Muscle layer of duodenum (tissue), 2 donors: ENCODE measurements around the gene ATP6V1A.

Experiments used
- H3K27ac ChIP-seq: one replicate; pipeline ENCODE4 v1.7.0; 2013; ENCODE audit warnings: mild to moderate bottlenecking, low read length
- H3K27me3 ChIP-seq: one replicate; pipeline ENCODE4 v1.7.0; 2013; ENCODE audit warnings: low read depth, mild to moderate bottlenecking, control low read depth, low read length
- H3K36me3 ChIP-seq, 2 donors: one replicate each; pipeline ENCODE4 v1.7.0; 2013; ENCODE audit warnings: low read length in 2 of 2, control low read depth in 1 of 2, mild to moderate bottlenecking in 1 of 2; ENCODE audit not compliant: insufficient read depth in 2 of 2, control insufficient read depth in 1 of 2
- H3K4me1 ChIP-seq, 2 donors: one replicate each; pipeline ENCODE4 v1.7.0; 2013; ENCODE audit warnings: low read length in 2 of 2, mild to moderate bottlenecking in 2 of 2, control low read depth in 1 of 2, moderate library complexity in 1 of 2; ENCODE audit not compliant: insufficient read depth in 2 of 2, control insufficient read depth in 1 of 2
- H3K4me3 ChIP-seq, 2 donors: one replicate each; pipeline ENCODE4 v1.7.0; 2013; ENCODE audit warnings: low read length in 2 of 2, low read depth in 1 of 2, mild to moderate bottlenecking in 1 of 2
- H3K9me3 ChIP-seq, 2 donors: one replicate each; pipeline ENCODE4 v1.7.0; 2013; ENCODE audit warnings: low read length in 2 of 2, control low read depth in 1 of 2, mild to moderate bottlenecking in 1 of 2; ENCODE audit not compliant: control insufficient read depth in 1 of 2
- donor health status: healthy.

ATP6V1A gene

GRCh38 chr3:113783463-113783862 lies 36.6 kb downstream of the ATP6V1A start:
- H3K27me3 ChIP-seq, result no peaks in the 10 kb centered on the region
- no peak overlapping the region for H3K4me3 ChIP-seq
- peaks cover 0 to 8% of the 10 kb centered on the region in 2 donors for H3K4me1 ChIP-seq
- H3K27ac ChIP-seq, result no peak overlapping the region
- H3K36me3 ChIP-seq, result peaks cover 0 to 22% of the 10 kb centered on the region in 2 donors
- H3K9me3 ChIP-seq, result no peaks in the 10 kb centered on the region

DNA sequence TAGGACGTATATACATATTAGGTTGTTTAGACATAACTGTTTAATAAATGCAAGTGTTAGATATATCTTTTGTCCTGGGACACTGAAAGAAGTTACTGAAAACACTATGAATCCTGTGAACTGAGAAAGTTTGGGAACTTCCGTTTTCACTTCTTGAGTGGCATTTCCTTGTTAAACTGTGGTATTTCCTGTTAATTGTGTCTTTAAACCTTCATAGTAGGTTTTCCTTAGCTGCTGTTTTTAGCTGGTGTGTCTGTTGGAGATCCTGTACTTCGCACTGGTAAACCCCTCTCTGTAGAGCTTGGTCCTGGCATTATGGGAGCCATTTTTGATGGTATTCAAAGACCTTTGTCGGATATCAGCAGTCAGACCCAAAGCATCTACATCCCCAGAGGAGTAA lies 37.1 kb downstream of the ATP6V1A start:
- Histone ChIP-seq H3K27me3 (no peaks in the 10 kb centered on the region), H3K36me3 (peaks cover 0 to 25% of the 10 kb centered on the region in 2 donors), H3K4me1 (peaks cover 0 to 8% of the 10 kb centered on the region in 2 donors), H3K4me3 (no peak overlapping the region), H3K9me3 (no peaks in the 10 kb centered on the region), H3K27ac (no peak overlapping the region)

DNA sequence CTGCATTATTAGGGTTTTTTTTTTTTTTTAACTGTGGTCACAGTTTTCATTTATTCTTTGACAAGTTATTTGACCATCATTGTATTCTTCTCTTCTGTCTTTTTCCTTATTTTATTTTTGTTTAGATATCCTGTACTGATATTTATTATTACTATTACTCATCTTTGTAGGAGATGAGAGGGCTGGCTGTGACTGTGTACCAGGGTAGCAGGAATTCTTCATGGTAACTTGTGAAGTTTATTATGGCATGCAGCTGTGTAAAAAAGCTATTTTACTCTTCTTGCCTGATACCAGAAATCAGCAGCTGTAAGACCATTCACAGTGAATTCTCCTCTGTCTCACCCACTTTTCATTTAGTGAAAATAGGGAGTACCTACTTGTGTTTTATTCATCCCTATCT lies 44.5 kb downstream of the ATP6V1A start:
- Histone ChIP-seq H3K27me3 (no peaks in the 10 kb centered on the region), H3K4me1 (no peaks in the 10 kb centered on the region), H3K9me3 (no peaks in the 10 kb centered on the region), H3K4me3 (no peak overlapping the region), H3K36me3 (peaks cover 25 to 48% of the 10 kb centered on the region in 2 donors), H3K27ac (no peak overlapping the region)

DNA sequence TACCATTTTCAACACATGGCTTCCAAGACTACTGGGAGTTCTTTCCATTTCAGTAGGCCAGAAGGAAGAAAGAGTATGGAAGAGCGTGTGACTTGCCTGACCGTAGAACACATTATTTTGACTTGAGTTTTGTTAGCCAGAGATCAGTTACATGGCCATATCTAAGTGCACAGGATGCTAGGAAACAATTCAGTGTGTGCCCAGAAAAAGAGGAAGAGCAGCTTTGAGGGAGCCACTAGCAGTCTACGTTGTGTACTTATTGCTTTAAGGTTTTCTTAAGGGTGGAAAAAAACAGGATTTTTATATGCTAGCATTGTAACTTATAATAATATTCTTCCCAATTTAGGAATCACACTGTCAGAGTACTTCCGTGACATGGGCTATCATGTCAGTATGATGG lies 47.7 kb downstream of the ATP6V1A start:
- Histone ChIP-seq H3K9me3 (no peaks in the 10 kb centered on the region), H3K4me1 (no peaks in the 10 kb centered on the region), H3K4me3 (no peak overlapping the region), H3K27ac (no peak overlapping the region), H3K36me3 (peaks cover 36 to 37% of the 10 kb centered on the region in 2 donors), H3K27me3 (no peaks in the 10 kb centered on the region)

DNA sequence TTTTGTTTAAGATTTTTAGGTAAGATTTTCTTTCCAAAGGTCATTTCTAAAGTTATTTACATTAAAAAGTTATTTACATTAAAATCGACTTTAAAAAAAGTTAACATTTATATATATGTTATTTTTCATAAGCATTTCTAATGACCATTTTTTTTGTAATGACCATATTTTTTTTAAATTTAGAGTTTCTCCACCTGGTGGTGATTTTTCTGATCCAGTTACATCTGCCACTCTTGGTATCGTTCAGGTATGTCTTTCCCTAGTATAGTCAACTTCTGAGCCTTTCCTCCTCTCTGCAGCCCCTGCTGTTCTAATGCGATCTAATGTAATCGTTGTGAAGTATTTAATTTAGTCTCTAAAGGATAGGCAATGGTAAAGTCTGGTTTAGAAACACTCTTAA lies 48.9 kb downstream of the ATP6V1A start:
- Histone ChIP-seq H3K36me3 (peaks cover 33 to 36% of the 10 kb centered on the region in 2 donors), H3K4me3 (no peak overlapping the region), H3K9me3 (no peaks in the 10 kb centered on the region), H3K27me3 (no peaks in the 10 kb centered on the region), H3K4me1 (no peaks in the 10 kb centered on the region), H3K27ac (no peak overlapping the region)

- Histone ChIP-seq H3K36me3 (peaks cover 42 to 58% of the 10 kb centered on the region in 2 donors), H3K27ac (no peak overlapping the region), H3K27me3 (no peaks in the 10 kb centered on the region), H3K9me3 (no peaks in the 10 kb centered on the region), H3K4me1 (no peaks in the 10 kb centered on the region), H3K4me3 (no peak overlapping the region)
Measured at GRCh38 chr3:113802795-113803455, 56.1 kb downstream of the ATP6V1A start.

- Histone ChIP-seq H3K4me1 (no peaks in the 10 kb centered on the region), H3K9me3 (no peaks in the 10 kb centered on the region), H3K36me3 (peaks cover 36 to 68% of the 10 kb centered on the region in 2 donors), H3K27me3 (no peaks in the 10 kb centered on the region), H3K4me3 (no peak overlapping the region), H3K27ac (no peak overlapping the region)
Measured at GRCh38 chr3:113804661-113805060, 57.8 kb downstream of the ATP6V1A start.

DNA sequence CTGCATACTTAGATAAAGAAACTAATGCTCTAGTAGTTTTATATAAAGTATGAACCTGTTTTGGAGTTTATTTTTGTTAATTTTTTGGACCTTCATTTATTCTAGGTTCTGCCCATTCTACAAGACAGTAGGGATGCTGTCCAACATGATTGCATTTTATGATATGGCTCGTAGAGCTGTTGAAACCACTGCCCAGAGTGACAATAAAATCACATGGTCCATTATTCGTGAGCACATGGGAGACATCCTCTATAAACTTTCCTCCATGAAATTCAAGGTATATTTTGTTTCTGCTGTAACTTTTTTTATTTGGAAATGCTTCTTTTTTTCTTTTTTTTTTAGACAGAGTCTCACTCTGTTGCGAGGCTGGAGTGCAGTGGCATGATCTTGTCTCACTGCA lies 58.4 kb downstream of the ATP6V1A start:
- Histone ChIP-seq H3K27me3 (no peaks in the 10 kb centered on the region), H3K36me3 (peaks cover 34 to 70% of the 10 kb centered on the region in 2 donors), H3K27ac (no peak overlapping the region), H3K4me1 (no peaks in the 10 kb centered on the region), H3K9me3 (no peaks in the 10 kb centered on the region), H3K4me3 (no peak overlapping the region)

DNA sequence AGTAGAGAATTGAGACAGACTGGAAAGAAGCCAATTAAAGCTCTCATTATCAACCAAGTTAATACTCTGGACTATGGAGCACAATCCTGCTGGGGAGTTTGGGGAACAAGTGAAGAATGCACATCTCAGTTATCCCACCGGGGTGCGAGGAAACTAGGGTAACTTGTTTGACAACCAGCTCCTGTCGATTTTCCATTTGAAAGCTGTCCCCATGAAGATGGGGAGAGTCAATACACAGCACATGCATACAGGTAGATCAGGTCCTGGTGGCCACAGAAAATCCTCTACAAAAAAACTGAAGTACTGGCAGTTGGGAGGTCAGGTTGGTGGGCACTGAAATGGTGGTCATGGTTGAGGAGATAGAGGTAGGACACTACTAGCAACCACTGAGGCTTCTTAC lies 66.0 kb downstream of the ATP6V1A start:
- Histone ChIP-seq H3K27ac (no peak overlapping the region), H3K4me1 (no peaks in the 10 kb centered on the region), H3K27me3 (no peaks in the 10 kb centered on the region), H3K9me3 (no peaks in the 10 kb centered on the region), H3K36me3 (peaks cover 14 to 23% of the 10 kb centered on the region in 2 donors), H3K4me3 (no peak overlapping the region)

GRCh38 chr3:113819866-113820265 lies 73.0 kb downstream of the ATP6V1A start:
- no peaks in the 10 kb centered on the region for H3K36me3 ChIP-seq
- H3K4me3 ChIP-seq, result no peak overlapping the region
- H3K4me1 ChIP-seq, result no peaks in the 10 kb centered on the region
- H3K27me3 ChIP-seq, result no peaks in the 10 kb centered on the region
- no peak overlapping the region for H3K27ac ChIP-seq
- no peaks in the 10 kb centered on the region for H3K9me3 ChIP-seq

- no peak overlapping the region for H3K4me3 ChIP-seq
- no peaks in the 10 kb centered on the region for H3K4me1 ChIP-seq
- H3K36me3 ChIP-seq, result no peaks in the 10 kb centered on the region
- no peaks in the 10 kb centered on the region for H3K9me3 ChIP-seq
- no peak overlapping the region for H3K27ac ChIP-seq
- no peaks in the 10 kb centered on the region for H3K27me3 ChIP-seq
Measured at GRCh38 chr3:113825090-113825489, 78.3 kb downstream of the ATP6V1A start.

DNA sequence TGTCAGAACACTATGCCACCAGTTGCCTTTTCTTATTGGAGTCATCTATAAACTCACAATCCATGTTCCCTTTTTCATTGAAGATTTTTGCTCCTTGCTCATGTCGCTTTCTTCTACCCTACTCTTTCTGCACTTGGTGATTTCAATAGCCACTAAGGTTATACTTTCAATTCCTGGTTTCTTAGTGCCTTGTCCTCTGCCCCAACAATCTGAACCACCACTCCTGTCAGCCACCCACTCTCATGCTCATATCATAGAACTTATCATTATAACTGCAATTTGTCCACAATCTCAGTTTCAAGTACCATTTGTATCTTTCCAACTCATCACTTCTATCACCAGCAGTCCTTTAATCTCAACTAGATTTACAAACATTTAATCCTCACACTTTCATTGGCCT lies 81.8 kb downstream of the ATP6V1A start:
- no peaks in the 10 kb centered on the region for H3K27me3 ChIP-seq
- H3K27ac ChIP-seq, result no peak overlapping the region
- H3K36me3 ChIP-seq, result no peaks in the 10 kb centered on the region
- H3K9me3 ChIP-seq, result no peaks in the 10 kb centered on the region
- H3K4me3 ChIP-seq, result no peak overlapping the region
- no peaks in the 10 kb centered on the region for H3K4me1 ChIP-seq
